Pulmonary artery endothelial cell (primary cell): Measurements from ENCODE around the gene C11orf86. TPM values are rescaled to one million over a fixed set of nuclear protein-coding genes. Genes with fewer than 3 reads are reported as not detected.
"Not testable (repeated sequence)": the region's sequence is repeated elsewhere in the genome, so short reads cannot be mapped to it uniquely, and the experiment has no call there.

Experiments
- DNase-seq: peaks from one replicate; pipeline ENCODE4 v3.0.0-alpha.2; 2011; ENCODE audit warnings: low read depth, low spot score
- total RNA-seq: library from RNA; depleted of rRNA; stranded (reverse); fragments of >200 nt; gene quantifications from 2 replicates; pipeline ENCODE4 v1.2.3, GENCODE V29; 2014

The C11orf86 gene, protein sequence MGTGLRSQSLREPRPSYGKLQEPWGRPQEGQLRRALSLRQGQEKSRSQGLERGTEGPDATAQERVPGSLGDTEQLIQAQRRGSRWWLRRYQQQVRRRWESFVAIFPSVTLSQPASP
- total RNA-seq: not detected in 2 replicates

DNA sequence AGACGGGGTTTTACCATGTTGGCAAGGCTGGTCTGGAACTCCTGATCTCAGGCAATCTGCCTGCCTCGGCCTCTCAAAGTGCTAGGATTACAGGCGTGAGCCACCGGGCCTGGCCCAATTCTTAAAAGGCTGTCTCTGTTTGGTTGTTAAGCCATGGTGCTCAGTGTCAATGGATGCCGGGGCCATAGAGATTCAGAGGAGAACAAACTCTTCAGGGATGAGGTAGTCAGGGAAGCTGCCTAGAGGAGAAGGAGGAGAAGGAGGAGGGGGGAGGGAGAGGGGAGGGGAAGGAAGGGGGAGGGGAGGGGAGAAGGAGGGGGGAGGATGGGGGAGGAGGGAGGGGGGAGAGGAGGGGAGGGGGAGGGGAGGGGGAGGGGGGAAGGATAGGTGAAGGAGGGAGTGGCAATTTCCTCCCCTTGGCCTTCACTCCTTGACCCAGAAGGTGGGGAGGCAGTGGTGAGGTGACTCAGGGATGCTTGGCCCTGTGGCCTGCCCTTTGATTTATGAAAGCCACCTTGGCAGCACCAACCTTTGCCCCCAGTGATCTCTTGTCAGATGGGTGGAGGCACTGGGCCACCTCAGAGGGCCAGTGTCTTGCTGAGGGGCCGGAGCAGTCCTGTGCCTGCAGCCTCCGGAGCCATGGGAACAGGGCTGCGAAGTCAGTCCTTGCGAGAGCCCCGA lies at the start of gene C11orf86:
Gene C11orf86, plus strand, starts transcription at position 581 of the 681 bp plus-strand sequence. Its CDS starts 59 bp downstream, at position 640.
- no peak for DNase-seq

DNA sequence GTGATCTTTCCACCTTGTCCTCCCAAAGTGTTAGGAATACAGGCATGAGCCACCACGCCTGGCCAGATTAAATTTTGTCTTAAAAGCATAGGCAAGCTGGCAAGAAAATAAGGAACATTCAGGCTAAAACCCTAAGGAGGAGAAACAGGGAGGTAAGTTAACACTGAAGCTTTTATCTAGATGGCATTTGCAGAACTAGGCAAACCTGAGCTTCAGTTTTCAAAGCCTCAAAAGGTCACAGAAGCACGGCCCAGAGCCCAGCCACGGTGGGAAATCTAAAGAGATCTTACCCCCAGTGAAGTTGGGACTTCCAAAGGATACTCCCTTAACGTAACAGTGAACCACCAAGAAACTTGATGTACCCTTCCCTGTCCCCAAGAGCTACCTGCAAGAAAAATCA lies 45.4 kb upstream of the C11orf86 start:
- DNase-seq: no peak

DNA sequence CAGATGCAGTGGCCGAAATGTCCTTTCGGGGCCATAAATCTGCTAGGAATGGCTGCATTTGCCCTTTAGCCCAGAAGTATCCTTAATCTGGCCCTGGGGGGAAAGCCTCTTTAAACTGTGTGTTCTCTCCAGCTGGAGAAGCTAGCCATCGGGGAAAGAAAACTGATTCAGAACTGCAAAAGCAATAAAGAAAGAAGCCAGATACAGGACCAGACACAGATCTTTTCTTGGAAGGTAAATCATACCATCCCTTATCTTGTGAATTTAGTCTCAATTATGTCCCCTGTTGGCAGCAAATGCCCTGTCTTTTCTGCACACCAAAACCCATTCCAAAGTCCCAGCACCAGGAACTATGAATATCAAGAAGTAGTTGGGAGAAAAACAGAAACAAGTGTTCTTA lies 42.6 kb upstream of the C11orf86 start:
- DNase-seq: no peak

DNA sequence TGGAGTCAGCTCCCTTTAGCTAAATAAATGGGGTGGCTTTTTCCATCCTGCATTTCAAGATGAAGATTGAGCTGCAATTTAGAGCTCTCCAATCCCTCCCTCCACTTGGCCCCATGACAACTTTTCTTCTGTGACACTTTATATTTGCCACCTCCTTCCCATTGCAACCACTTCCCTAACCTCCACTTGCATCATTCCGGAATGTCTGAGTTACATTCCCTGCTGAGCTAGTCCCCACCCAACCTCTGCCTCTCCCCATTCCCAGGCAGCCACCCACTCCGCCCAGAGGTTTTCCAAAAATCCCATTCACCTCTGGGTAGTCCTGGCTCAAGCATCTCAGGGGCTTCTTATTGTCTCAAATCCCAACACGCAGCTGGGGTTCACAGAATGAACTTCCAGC lies 41.6 kb upstream of the C11orf86 start:
- no peak for DNase-seq

DNA sequence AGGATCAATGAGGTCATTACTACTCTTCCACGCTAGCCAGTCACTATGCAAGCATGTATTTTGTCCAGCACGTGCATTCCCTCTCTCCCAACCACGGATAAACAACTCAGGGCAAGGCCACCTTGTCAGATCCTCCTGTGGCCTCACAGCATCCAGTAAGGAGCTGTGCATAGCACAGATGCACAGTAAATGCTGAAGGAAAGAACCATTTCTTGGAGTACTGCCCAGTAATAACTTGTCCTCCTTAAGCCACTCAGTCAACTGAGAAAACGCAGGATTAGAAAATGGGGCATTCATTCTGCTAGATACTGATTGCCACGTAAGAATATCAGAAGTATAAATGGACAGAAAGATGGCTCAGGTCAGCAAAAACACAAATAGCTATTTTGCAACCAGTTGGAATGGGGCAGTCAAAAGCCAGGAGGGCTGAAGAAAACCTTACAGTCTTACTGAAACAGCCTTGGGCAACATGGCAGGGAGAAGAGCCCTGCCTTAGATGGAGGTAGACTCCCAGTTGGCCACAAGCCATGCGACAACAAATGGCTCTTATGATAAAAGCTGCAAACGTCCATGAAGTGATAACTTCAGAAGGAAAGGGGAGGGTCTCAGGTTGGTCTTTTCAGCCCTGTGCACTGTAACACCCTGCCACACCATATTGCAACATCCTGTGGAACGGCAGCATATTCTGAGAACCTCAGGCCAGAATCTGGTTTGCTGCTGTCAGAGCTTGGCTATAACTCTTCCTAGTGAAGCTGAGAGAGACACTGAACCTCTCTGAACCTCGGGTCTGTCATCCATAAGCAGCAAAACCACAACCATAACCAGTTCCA lies 39.9 kb upstream of the C11orf86 start:
- DNase-seq: no peak

DNA sequence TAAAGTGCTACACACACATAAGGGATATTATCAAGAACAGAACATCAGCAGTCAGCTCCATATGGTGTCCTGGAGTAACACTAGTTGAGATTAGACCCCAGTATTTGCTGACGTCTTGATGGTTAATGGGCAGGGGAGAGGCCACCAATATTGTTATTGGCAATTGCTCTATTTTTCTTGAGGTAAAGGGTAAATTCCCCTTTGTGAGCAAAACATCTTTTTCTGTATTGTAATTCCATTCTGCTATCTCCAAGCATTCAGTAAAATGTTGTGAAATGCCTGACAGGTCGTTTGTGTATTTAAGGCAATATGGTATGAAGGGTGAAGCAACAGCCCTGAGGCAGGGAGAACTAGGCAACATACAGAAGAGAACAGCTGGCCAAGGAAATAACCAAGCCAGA lies 38.8 kb upstream of the C11orf86 start:
- DNase-seq: no peak

DNA sequence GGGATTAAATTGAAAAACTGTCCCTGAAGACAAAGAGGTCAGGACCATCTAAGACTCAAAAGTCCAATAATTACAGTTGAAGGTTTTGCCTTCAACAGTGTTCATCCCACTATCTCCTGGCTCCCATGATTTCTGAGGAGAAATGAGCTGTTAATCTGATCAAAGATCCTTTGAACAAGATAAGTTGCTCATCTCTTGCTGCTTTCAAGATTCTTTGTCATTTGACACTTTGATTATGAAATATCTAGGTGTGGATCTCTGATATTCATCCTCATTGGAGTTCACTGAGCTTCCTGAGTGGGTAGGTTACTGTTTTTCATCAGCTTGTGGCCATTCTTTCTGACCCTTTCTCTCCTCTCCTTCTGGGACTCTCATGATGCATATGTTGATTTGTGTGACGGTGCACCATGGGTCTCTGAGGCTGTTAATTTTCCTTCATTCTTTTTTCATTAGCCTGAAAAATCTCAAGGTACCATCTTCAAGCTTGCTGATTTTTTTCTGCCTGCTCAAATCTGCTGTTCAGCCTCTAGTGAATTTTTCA lies 37.8 kb upstream of the C11orf86 start:
- no peak for DNase-seq

DNA sequence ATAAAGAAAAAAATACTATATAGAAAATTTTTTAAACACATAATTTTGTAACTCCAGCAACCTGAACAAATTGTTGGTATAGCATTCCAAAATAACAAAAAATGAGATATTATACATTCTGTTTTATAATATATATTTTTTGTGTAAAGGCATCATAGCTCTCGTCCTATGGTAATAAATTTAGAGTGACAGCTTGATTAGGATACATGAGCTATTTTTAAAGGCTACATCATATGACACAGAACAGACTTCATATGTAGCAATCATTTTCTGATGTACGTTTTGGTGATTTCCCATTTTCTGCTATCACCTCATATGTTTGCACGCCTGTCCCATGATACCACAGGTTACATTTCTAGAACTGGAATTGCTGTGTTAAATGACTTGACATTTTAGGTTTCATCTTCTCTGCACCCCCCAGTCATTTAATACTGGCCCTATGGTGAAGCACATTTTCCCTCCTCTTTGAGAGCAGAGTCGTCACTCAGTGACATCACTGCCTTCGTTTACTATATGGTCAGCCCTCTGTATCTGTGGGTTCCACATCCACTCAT lies 36.4 kb upstream of the C11orf86 start:
- DNase-seq: no peak

DNA sequence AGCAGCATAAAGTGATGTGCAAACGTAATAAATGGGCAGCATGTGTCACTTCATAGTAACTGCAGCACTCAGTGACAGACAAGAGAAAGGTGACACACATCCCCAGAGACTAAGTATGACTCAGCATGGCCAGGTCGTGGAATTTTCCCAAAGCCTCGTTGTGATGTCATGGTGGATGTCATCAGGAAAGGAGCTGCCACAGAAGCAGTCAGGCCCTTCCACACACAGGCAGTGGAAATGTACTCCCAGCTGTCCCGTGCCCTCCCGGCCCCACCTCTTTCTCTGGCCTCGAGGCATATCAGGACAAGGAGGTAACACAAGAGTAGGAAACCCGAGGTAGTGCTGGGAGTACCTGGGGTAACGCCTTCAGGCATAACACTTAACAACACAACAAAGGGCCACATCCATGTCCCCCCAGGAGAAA lies 25.0 kb upstream of the C11orf86 start:
- DNase-seq: peak; percentile 40

DNA sequence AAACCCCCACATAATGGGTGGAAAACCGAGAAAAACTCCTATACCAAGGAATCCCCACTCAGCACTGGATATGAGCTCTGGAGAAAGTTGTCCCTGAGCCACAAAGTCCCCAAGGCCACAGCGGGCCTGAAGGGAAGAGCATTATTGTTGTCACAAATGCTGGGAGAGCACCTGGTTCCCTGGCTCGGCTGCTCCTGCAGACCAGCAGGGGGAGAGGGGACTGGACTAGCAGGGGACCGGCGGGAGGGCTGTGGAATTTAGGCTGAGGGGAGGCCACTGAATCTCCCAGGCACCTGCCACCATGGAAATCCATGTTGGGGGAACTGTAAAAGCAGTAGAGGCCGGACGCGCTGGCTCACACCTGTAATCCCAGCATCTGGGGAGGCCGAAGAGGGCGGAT lies 24.0 kb upstream of the C11orf86 start:
- no peak for DNase-seq

DNA sequence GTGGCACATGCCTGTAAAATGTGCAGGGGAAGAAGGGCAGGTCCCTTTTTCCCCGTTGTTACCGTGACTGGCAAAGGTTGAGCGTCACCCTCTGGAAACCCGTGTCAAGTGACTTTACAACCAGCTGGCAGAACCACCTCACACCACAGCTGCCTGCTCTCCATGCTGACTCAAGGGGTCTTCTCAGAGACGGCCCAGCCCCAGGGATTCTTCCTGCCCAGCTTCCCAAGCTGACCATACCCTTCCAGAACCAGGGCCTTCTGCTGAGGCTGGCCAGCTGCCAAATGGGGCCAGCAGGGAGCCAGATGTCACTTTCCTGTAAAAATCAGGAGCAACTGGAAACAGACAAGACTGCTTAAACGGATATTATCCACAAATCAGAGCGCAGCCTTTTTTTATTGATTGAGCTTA lies 23.2 kb upstream of the C11orf86 start:
- DNase-seq: no peak

DNA sequence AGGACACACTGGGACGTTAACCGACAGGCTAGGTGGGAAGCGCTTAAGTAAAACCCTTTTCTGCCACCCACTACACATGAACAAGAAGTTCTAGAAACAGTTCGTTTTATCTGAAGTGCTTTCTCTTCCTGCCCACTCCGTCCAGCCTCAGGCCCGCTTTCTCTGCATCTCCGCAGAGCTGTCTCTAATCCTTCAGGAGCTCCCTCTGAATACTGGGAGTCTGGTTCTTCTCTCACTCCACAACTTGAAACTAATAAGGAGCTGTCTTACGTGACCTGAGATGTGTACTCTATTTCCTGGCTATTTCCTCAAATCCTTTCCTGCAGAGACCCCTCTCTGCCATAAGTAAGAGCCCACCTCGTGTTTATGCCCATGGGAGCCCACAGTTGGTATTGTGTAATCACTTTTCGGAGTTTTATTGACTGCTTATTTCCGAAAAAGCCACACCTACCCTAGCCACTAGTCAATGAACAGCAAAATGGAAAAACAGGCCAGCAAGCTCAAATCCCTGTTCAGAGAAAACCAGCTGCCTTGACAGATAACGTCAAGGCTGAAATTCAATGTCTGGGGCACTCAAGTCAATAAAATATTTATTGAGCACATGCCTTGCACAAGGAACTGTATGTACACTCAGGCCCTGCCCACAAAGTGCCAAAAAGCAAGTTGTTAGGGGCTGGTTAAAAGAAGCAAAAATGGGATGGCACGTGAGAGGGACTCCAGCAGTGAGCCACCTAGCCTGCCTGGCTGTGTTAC lies 21.8 kb upstream of the C11orf86 start:
- no peak for DNase-seq

DNA sequence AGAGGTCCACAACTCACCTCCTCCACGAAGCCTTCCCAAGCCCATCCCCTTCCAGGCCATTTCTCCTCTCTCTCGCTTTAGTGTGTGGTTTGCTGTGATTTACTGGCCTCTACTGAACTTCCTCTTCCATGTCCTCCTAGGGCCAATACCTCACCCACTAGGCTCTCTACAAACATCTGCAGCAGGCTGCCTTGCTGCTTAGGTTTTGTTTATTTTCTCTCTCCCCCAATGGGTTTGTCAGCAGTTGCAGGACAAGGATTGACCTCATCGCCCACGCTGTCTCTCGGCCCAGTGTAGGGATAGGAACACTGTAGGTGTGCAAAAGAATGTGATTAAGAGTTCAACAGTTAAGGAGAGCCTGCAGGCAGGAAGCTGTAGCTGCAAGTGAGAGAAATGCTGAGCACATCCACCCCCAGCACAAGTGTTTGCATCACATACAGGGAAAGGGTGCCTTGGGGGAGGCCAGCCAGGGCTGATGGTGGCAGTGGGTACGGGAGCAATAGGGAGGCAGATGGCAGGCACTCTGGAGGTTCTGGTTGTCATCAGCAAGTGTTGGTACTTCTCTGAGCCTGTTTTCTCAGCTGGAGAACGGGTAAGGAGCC lies 18.3 kb upstream of the C11orf86 start:
- no peak for DNase-seq

DNA sequence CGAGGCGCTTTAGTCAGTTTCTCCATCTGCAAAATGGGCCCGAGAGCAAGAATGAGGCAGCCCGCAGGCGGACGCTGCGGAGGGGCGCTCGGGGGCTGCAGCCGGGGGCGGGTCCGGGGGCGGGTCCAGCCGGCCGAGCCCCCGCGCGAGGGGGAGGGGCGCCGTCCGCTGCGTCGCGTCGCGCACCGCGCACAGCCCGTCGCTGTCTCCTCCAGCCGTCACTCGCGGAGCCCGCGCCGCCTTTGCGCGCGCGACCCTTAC lies 17.2 kb upstream of the C11orf86 start:
- no peak for DNase-seq

DNA sequence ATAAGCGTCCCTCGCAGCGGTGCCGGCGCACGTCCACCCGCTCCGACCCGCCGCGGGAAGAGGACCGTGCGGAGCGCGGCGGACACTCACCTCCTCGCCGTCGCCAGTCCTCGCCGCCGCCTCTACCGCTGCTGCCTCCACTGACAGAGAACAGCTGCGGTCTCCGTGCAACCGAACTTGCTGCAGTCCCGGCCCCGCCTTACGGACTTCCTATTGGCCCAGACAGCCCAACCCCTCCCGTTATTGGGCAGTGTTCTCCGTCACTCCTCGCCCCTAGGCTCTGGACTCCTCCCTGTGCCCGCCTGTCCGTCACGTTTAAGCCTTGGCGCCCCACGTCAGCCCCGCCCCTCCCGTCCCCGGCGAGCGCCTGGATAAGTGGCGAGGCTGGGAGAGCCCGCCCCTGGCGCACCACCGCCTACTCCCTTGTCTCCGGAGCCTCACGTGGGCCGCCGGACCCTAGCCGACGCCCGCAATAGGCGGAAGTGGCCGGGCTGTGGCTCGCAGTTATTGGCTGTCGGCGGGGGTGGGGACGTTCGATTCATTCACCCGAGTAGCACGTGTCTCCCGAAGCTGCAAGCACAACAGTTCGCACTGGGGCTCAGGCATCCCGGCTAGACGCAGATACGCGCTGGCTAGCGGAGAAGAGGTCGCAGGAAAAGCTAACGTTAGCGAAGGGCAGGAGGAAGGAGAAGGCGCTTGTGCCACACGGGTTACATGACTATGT lies 16.7 kb upstream of the C11orf86 start, which contains the start of gene PC:
Gene PC, minus strand, starts transcription at position 152 of the 724 bp plus-strand sequence. CDS start 86,224 bp downstream, outside the sequence.
- DNase-seq: peak; percentile 100

DNA sequence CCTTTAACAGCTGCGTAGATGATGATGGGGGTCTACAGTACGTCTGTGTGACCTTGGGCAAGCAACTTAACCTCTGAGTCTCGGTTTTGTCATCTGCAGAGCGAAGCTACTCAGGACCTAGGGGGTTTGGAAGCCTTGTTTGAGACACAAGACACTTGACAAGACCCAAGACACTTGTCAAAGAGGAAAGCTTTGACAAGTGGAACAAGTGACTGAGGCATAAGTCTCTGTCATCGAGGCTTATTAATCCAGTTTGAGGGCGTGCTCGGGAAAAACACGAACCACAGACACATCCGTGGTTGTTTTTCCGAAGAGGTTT lies 16.2 kb upstream of the C11orf86 start:
- DNase-seq: no peak

DNA sequence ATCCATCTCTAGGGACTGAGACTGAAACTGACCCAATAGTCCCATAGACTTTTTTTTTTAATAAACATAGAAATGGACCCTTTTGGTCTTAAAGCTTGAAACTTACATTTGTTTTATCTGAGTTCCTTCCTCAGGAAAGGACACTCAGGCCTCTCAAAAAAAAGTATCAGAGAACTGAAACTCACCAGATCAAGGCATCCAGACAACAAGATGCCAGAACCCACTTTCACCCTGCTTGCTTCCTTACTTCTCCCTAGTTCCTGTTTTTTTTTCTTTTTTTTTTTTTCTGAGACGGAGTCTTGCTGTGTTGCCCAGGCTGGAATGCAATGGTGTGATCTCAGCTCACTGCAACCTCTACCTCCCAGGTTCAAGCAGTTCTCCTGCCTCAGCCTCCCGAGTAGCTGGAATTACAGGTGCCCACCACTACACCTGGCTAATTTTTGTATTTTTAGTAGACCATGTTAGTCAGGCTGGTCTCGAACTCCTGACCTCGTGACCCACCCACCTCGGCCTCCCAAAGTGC lies 13.4 kb upstream of the C11orf86 start:
- not testable (repeated sequence) for DNase-seq

DNA sequence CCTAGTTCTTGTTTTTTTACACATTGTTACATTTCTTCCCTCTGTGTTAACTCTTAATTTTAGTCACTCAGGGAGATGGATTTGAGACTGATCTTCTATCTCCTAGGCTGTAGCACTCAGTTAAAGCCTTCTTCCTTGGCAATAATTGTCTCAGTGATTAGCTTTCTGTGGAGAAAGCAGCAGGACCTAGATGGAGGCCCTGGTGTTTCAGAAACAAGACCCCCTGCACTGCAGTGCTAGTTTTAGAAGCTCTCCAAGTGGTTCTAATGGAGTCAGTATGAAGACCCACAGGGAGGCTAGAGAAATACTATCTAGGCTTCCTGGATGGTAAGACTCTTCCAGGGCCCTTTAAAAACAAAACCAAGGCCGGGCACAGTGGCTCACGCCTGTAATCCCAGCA lies 12.9 kb upstream of the C11orf86 start:
- DNase-seq: no peak

DNA sequence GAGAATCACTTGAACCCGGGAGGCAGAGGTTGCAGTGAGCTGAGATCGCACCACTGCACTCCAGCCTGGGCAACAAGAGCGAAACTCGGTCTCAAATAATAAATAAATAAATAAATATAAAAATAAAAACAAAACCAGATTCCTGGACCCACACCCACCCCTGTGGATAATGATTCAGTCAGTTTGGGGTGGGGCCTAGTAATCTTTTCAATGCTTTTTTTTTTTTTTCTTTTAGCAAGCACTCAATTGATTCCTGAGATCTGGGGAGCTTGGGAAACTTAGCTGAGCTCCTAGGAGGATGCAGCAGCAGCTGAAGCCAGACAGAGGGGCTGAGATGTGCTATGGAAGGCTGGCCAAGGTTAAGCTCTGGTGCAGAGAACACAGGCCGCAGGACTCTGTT lies 12.3 kb upstream of the C11orf86 start:
- DNase-seq: no peak

DNA sequence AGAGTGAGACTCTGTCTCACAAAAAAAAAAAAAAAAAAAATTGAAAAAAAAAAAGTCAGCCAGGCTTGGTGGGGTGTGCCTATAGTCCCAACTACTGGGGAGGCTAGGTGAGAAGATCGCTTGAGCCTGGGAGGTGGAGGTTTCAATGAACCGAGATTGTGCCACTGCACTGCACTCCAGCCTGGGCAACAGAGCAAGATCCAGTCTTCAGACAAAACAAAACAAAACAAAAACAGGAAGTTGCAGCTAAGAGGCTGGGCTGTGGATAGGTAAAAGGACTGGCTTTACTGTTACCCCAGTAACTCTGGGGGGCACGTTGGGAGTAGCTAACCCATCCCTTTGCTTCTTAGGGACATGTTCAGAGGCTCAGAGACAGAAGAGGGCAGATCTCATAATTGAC lies 10.6 kb upstream of the C11orf86 start:
- no peak for DNase-seq
